Tibial nerve (tissue), 3 donors: Measurements from ENCODE around the gene SKIC8.

Experiments
- CTCF ChIP-seq, 5 experiments: fragments of 200-600 bp in 3 of 5; fragments of 450-650 bp in 2 of 5; sonication (generic) in 3 of 5; IDR thresholded peaks; one replicate each; pipeline ENCODE4 v1.5.1; 2016 to 2019; ENCODE audit warnings: antibody characterized with exemption in 5 of 5, mild to moderate bottlenecking in 3 of 5, moderate library complexity in 2 of 5
- POLR2A ChIP-seq, 2 donors: fragments of 450-650 bp; IDR thresholded peaks; one replicate each; pipeline ENCODE4 v1.6.1; 2017; ENCODE audit warnings: antibody characterized with exemption in 2 of 2, mild to moderate bottlenecking in 2 of 2, moderate library complexity in 2 of 2

GRCh38 chr15:78315686-78316282 is 16.4 kb upstream of the SKIC8 start:
- TF ChIP-seq CTCF (IDR thresholded peaks at IDR 0.05) (no peak), POLR2A (IDR thresholded peaks at IDR 0.05) (no peak)
